Osteocyte (in vitro differentiated cells): ENCODE data around the gene ITGAD. TPM values are rescaled to one million over a fixed set of nuclear protein-coding genes. Genes with fewer than 3 reads are reported as not detected.
A peak's percentile ranks its signal among the peaks of the same experiment; 100 is the strongest.
"Not testable (repeated sequence)": the region's sequence is repeated elsewhere in the genome, so short reads cannot be mapped to it uniquely, and the experiment has no call there.

Source experiments
- DNase-seq: peaks from one replicate; pipeline ENCODE4 v3.0.0; 2021; ENCODE audit warnings: mixed read lengths; ENCODE audit not compliant: unreplicated experiment; ENCODE audit errors: extremely low spot score
- H3K27ac Mint-ChIP-seq: one replicate; pipeline ENCODE4 v1.8.0; 2021; ENCODE audit warnings: mild to moderate bottlenecking, mixed read lengths; ENCODE audit not compliant: unreplicated experiment
- H3K27me3 Mint-ChIP-seq: one replicate; pipeline ENCODE4 v1.8.0; 2021; ENCODE audit warnings: mixed read lengths; ENCODE audit not compliant: unreplicated experiment
- H3K36me3 Mint-ChIP-seq: one replicate; pipeline ENCODE4 v1.8.0; 2021; ENCODE audit warnings: mixed read lengths; ENCODE audit not compliant: unreplicated experiment
- H3K4me1 Mint-ChIP-seq: one replicate; pipeline ENCODE4 v1.8.0; 2021; ENCODE audit warnings: mixed read lengths; ENCODE audit not compliant: unreplicated experiment
- H3K4me3 Mint-ChIP-seq: one replicate; pipeline ENCODE4 v1.8.0; 2021; ENCODE audit warnings: mild to moderate bottlenecking, moderate library complexity, mixed read lengths; ENCODE audit not compliant: unreplicated experiment
- H3K9me3 Mint-ChIP-seq: one replicate; pipeline ENCODE4 v1.8.0; 2021; ENCODE audit warnings: mixed read lengths; ENCODE audit not compliant: unreplicated experiment
- CTCF ChIP-seq: fragments of 200-600 bp; sonication (generic); IDR thresholded peaks from 2 replicates; pipeline ENCODE4 v1.5.0; 2021; ENCODE audit warnings: antibody characterized with exemption, mild to moderate bottlenecking, moderate library complexity
- total RNA-seq: library from RNA; stranded (reverse); gene quantifications from 2 replicates; pipeline ENCODE4 v1.2.1, GENCODE V29; 2021

The ITGAD gene
- total RNA-seq, 1 donor from 2014 or later, result not detected

GRCh38 chr16:31438414-31438813 is 45.3 kb downstream of the ITGAD start:
- Mint-ChIP-seq H3K36me3 (no peaks in the 10 kb centered on the region), H3K27ac (no peak overlapping the region), H3K4me1 (peaks cover 10% of the 10 kb centered on the region), H3K27me3 (no peaks in the 10 kb centered on the region), H3K9me3 (no peaks in the 10 kb centered on the region), H3K4me3 (no peak overlapping the region)
- DNase-seq, result no peak
- TF ChIP-seq CTCF, result no peak

- not testable (repeated sequence) for DNase-seq, H3K36me3 Mint-ChIP-seq, H3K27ac Mint-ChIP-seq, H3K4me3 Mint-ChIP-seq, H3K9me3 Mint-ChIP-seq, H3K27me3 Mint-ChIP-seq
- H3K4me1 Mint-ChIP-seq, result peaks cover 10% of the 10 kb centered on the region
Observed at GRCh38 chr16:31439023-31439422, 45.9 kb downstream of the ITGAD start.

GRCh38 chr16:31439519-31439918 is 46.4 kb downstream of the ITGAD start:
- peaks cover 10% of the 10 kb centered on the region for H3K4me1 Mint-ChIP-seq
- H3K27me3 Mint-ChIP-seq, result no peaks in the 10 kb centered on the region
- no peaks in the 10 kb centered on the region for H3K36me3 Mint-ChIP-seq
- H3K27ac Mint-ChIP-seq, result no peak overlapping the region
- H3K4me3 Mint-ChIP-seq, result no peak overlapping the region
- no peaks in the 10 kb centered on the region for H3K9me3 Mint-ChIP-seq
- DNase-seq, result no peak
- TF ChIP-seq CTCF, result no peak

- TF ChIP-seq CTCF, result no peak
- H3K27me3 Mint-ChIP-seq, result no peaks in the 10 kb centered on the region
- H3K4me3 Mint-ChIP-seq, result peak overlapping the region; percentile 69
- no peak overlapping the region for H3K27ac Mint-ChIP-seq
- no peaks in the 10 kb centered on the region for H3K9me3 Mint-ChIP-seq
- no peak for DNase-seq
- H3K36me3 Mint-ChIP-seq, result no peaks in the 10 kb centered on the region
- peaks cover 10% of the 10 kb centered on the region for H3K4me1 Mint-ChIP-seq
Observed at GRCh38 chr16:31440516-31441184, 47.5 kb downstream of the ITGAD start.

GRCh38 chr16:31441956-31442355 is 48.8 kb downstream of the ITGAD start:
- H3K36me3 Mint-ChIP-seq, result no peaks in the 10 kb centered on the region
- peaks cover 10% of the 10 kb centered on the region for H3K4me1 Mint-ChIP-seq
- peak overlapping the region; percentile 7 for H3K27ac Mint-ChIP-seq
- no peaks in the 10 kb centered on the region for H3K9me3 Mint-ChIP-seq
- H3K27me3 Mint-ChIP-seq, result peaks cover 2% of the 10 kb centered on the region
- DNase-seq, result no peak
- peak overlapping the region; percentile 94 for H3K4me3 Mint-ChIP-seq
- TF ChIP-seq CTCF, result no peak

- H3K4me1 Mint-ChIP-seq, H3K4me3 Mint-ChIP-seq, H3K36me3 Mint-ChIP-seq, H3K27ac Mint-ChIP-seq, H3K27me3 Mint-ChIP-seq, H3K9me3 Mint-ChIP-seq, DNase-seq: not testable (repeated sequence)
Observed at GRCh38 chr16:31445931-31446330, 52.8 kb downstream of the ITGAD start.
